GM12892 (cell line): ENCODE results near the gene ANXA5.

Source experiments
- POLR2A ChIP-seq: IDR thresholded peaks from 2 replicates; pipeline ENCODE4 v1.6.1; 2011; ENCODE audit warnings: low read depth, low read length, control low read depth
- POLR2AphosphoS5 ChIP-seq: IDR thresholded peaks from 2 replicates; pipeline ENCODE4 v1.6.1; 2011; ENCODE audit warnings: low read depth, low read length, control low read depth

GRCh38 chr4:121648516-121648915 lies 48.3 kb downstream of the ANXA5 start:
- no peak for TF ChIP-seq POLR2A
- no peak for TF ChIP-seq POLR2AphosphoS5
